Measurements from ENCODE around the gene KIRREL3.

The KIRREL3 gene

DNA sequence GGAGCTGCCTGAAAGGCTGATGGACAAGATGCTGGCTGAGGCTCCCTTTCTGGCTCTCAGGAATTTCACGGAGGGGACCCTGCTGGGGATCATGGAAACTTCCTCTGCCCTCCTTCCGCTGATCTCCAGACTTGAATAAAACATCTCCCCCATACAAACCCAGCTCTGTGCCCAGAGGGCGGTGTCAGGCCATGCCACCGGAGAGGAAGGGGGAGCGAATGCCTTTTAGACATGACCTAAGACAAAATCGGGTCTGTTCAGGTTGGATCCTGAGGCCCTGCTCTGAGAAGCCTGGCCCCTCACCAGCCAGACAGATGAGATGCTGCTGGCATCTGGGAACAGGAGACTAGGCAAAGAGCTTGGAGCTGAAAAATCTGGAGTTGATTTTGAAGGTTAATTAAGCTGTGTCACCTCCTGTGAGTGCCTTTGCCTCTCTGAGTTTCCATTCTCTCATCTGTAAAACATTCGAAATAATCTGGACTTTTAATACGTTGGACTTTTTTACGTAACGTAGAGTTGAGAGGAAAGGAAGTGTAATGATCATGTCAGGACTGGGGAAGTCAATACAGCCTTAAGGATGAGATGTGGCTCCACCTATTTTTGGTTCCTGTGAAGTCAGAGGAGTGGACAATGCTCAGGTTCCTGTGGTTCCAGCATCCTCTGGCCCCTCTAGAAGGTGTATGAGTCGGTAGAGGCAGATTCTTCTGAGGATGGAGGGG is 481.4 kb downstream of the KIRREL3 start:
- ChIA-PET CTCF (interaction anchor here (1.2 to 1.6 kb wide), 2 partner anchors 33 to 38 kb away, joined by 3 to 9 read pairs; no protein-coding TSS in a partner anchor), POLR2A (no interaction called here)
- no peak overlapping the region for H3K4me3 ChIP-seq (ENCODE audit: low read depth, low read length)
- no peak for DNase-seq (ENCODE audit: low read depth, low spot score)
- TF ChIP-seq, protein P1, sequence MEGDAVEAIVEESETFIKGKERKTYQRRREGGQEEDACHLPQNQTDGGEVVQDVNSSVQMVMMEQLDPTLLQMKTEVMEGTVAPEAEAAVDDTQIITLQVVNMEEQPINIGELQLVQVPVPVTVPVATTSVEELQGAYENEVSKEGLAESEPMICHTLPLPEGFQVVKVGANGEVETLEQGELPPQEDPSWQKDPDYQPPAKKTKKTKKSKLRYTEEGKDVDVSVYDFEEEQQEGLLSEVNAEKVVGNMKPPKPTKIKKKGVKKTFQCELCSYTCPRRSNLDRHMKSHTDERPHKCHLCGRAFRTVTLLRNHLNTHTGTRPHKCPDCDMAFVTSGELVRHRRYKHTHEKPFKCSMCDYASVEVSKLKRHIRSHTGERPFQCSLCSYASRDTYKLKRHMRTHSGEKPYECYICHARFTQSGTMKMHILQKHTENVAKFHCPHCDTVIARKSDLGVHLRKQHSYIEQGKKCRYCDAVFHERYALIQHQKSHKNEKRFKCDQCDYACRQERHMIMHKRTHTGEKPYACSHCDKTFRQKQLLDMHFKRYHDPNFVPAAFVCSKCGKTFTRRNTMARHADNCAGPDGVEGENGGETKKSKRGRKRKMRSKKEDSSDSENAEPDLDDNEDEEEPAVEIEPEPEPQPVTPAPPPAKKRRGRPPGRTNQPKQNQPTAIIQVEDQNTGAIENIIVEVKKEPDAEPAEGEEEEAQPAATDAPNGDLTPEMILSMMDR (IDR thresholded peaks at IDR 0.05; ENCODE audit: insufficient read depth, low read length, missing control alignments), result no peak

DNA sequence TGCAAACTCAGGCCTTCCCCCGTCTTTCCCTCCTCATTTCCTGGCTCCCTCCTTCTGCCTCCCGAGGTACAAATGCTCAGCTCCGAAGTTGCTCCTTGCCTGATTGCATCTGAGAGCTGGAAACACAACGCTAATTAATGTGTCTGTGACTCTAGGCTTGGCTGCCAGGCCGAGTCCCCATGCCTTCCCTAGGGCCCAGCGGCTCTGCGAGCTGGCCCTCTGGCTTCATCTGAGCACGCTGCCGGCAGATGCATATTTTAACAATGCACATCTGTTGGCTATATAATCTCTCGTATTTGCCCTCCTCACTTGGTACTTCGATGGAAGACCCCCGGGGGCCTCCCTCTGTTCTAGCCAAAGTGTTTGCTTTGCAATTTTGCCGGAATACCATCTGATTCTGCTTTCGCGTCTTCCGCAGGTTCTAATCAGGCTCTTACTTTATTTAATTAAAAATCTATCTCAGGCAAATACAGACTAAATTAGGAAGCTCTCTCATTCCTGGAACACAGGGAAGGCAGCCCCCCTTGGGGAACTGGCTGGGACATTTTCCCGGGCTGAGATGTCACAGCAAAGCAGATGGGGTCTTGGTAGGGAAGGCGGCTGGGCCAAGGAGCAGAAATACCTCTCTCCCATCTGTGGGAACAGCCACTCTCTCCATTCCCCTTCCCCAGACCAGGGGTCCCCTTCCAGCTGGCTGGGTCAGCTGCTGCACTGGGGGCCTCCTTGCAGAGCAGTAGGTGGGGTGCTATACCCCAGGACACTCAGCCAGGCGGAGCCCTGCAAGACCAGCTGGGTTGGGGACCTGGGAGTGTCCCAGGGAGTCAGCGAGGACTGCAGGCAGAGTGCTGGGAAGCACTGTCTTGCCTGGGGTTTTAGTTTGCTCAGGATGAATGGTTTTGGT is 482.2 kb downstream of the KIRREL3 start:
- no peak for DNase-seq (ENCODE audit: low read depth, low spot score)
- ChIA-PET CTCF (interaction anchor here (1.1 to 1.6 kb wide), 4 partner anchors 33 to 39 kb away, joined by 3 to 9 read pairs (median 4); no protein-coding TSS in a partner anchor), POLR2A (no interaction called here)
- TF ChIP-seq, protein P1 (IDR thresholded peaks at IDR 0.05; ENCODE audit: insufficient read depth, low read length, missing control alignments), result no peak
- no peak overlapping the region for H3K4me3 ChIP-seq (ENCODE audit: low read depth, low read length)

- H3K4me3 ChIP-seq (ENCODE audit: low read depth, low read length), result no peak overlapping the region
- TF ChIP-seq, protein P1 (IDR thresholded peaks at IDR 0.05; ENCODE audit: insufficient read depth, low read length, missing control alignments), result no peak
- no peak for DNase-seq (ENCODE audit: low read depth, low spot score)
- POLR2A ChIA-PET, result no interaction called here
- CTCF ChIA-PET, result interaction anchor here (0.9 to 1.1 kb wide), 2 partner anchors 75 to 205 kb away, joined by 3 to 4 read pairs; no protein-coding TSS in a partner anchor
Measured at GRCh38 chr11:126515501-126515900, 485.1 kb downstream of the KIRREL3 start.

DNA sequence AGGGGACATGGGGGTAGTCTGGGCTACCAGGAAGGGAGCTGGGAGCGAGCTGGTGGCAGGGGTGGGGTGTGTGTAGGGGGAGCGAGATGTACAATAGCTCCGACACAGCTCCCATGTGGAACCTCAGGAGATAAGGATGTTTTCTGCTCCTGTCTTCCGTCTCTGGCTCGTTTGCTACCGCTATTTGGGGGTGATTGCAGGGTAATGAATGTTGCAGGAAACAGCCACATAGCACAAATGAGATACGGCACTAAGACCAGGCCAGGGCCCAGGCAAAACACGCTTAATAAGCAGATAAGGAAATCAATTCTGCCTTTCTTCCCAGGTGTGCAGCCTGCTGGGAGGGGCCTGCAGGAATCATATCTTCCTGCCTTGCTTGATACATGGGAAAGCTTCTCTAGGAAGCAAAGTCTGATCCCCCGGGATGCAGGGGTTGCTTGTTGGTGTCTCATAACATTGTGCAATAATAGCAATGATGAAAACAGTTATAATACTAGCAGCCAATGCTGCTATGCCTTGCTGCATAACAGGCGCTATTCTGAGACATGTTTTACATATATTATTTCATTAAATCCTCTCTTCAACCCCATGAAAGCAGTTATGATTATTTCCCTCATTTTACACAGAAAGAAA is 486.4 kb downstream of the KIRREL3 start:
- TF ChIP-seq, protein P1 (IDR thresholded peaks at IDR 0.05; ENCODE audit: insufficient read depth, low read length, missing control alignments), result no peak
- H3K4me3 ChIP-seq (ENCODE audit: low read depth, low read length), result no peak overlapping the region
- DNase-seq (ENCODE audit: low read depth, low spot score), result no peak
- CTCF ChIA-PET, result interaction anchor here (1.0 kb wide), 1 partner anchor 33 kb away, joined by 6 read pairs; no protein-coding TSS in a partner anchor
- POLR2A ChIA-PET, result no interaction called here

DNA sequence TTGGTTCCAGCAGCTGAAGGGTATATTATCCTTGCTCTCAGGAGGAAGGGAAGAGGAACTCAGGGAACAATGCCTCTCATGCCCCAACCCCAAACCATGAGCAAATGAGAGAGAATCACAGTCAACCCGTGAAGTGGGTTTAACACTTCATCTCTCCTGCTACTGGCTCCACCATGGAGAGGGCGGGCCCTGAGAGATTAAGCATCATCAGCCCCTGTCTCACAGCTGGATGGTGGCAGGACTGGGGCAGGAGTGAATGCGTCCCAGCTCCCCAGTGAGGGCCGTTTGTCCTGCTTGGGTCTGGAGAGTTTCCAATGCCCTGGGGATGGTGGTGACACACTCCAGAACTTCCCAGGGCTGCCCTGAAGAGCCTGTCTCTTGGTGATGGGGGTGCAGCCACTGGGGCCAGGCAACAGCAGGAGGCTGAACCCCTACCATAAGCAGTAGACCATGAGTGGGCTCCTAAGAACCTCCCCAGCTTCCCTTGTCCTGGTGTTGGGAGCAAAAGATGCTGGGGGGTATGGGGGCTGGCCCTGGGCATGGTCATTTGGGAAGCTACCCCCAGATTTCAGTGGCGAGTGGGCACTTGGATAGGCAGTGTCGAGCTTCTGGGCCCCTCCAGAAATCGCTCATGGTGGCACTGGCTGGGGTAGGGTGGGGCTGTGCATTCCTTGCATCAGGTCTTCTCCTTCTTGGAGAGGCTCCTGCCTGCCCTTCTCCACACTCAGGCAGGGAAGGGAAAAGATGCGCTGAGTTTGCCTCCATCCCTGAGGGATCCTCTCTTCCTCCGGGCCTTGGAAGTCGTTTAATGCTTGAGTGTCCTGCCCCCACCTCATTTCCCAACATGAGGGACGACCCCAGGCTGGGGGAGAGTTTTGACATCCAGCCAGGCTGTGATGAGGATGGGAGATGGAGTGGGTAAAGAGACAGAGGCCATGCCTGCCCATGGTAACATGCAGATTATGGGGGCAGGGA is 487.5 kb downstream of the KIRREL3 start:
- POLR2A ChIA-PET, result no interaction called here
- DNase-seq (ENCODE audit: low read depth, low spot score), result no peak
- TF ChIP-seq, protein P1 (IDR thresholded peaks at IDR 0.05; ENCODE audit: insufficient read depth, low read length, missing control alignments), result no peak
- no peak overlapping the region for H3K4me3 ChIP-seq (ENCODE audit: low read depth, low read length)
- CTCF ChIA-PET, result no interaction called here
